Measurements from ENCODE around the gene C6orf89. TPM values are rescaled to one million over a fixed set of nuclear protein-coding genes. Genes with fewer than 3 reads are reported as not detected.

C6orf89 gene
- total and polyA plus RNA-seq, 3 experiments from 2014 or later, result 37.4 to 51.6 (median 40.0) TPM

DNA sequence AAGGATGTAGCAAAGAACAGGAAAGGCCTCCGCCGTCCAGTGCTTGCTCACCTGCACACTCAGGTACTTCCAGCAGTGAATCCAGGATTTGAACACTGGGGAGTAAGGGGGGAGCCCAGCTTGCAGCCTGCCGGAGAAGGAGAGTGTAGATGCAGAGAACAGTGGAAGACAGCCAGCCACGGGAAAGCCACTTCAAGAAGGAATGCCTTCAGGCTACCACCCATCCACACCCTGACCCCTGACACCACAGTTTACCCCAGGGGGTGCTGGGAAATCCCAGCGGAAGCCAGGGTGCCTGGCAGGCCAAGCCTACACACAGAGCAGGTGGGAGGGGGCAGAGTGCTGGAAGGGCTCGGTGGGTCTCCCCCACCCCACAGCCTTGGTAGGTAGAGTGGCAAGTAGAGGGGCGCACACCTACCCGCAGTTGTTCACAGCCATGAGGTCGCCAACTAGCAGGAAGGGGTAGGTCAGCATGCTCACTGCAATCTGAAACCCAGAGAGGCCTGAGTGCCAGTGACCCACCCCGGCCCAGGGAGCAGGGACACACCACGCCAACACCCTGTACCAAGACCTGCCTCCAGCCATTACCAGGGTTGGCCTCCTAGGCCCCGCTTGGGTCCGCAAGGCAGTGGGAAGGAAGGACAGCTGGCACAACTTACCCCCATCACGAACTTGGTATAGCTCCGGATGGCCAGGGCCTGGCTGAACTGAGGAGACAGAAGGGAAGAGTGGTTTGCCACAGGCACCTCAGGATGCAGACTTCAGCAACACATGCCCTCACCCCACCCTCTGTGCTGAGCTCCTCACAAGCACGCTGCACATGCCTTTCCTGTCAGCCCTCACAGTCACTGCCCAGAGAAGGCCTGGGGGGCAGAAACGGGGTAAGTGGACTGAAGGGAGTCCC lies 84.5 kb downstream of the C6orf89 start:
- no peak for DNase-seq
- Mint-ChIP-seq H3K27me3 (no peaks in the 10 kb centered on the region), H3K9me3 (no peaks in the 10 kb centered on the region), H3K27ac (peak overlapping the region in 2 of 8 donors; percentile 23 to 26), H3K4me1 (peaks cover 1 to 9% (median 8%) of the 10 kb centered on the region in 3 donors), H3K4me3 (no peak overlapping the region), H3K36me3 (peaks cover 0 to 88% (median 19%) of the 10 kb centered on the region in 3 donors)
- POLR2A ChIA-PET, result no interaction called here
- H3K27ac ChIP-seq (ENCODE audit: low read depth, low read length), result no peak overlapping the region
- H3K9me3 ChIP-seq (ENCODE audit: low read length), result no peaks in the 10 kb centered on the region
- no peak overlapping the region for H3K4me3 ChIP-seq (ENCODE audit: low read length)
- H3K27me3 ChIP-seq (ENCODE audit: insufficient read depth, low read length, poor library complexity, severe bottlenecking), result no peaks in the 10 kb centered on the region
- peaks cover under 1% of the 10 kb centered on the region for H3K4me1 ChIP-seq (ENCODE audit: insufficient read depth, low read length)
- CTCF ChIA-PET, result interaction anchor here (1.1 kb wide), 1 partner anchor 85 kb away, joined by 4 read pairs; no protein-coding TSS in a partner anchor
- H3K36me3 ChIP-seq (ENCODE audit: insufficient read depth, low read length), result peaks cover 72% of the 10 kb centered on the region

- Histone ChIP-seq H3K27me3 (ENCODE audit: insufficient read depth, low read length, poor library complexity, severe bottlenecking) (no peaks in the 10 kb centered on the region), H3K9me3 (ENCODE audit: low read length) (no peaks in the 10 kb centered on the region), H3K4me3 (ENCODE audit: low read length) (no peak overlapping the region), H3K4me1 (ENCODE audit: insufficient read depth, low read length) (no peaks in the 10 kb centered on the region), H3K36me3 (ENCODE audit: insufficient read depth, low read length) (peaks cover 82% of the 10 kb centered on the region), H3K27ac (ENCODE audit: low read depth, low read length) (no peak overlapping the region)
- CTCF ChIA-PET, result interaction anchor here (1.1 kb wide), 1 partner anchor 86 kb away, joined by 4 read pairs; no protein-coding TSS in a partner anchor
- H3K9me3 Mint-ChIP-seq, result no peaks in the 10 kb centered on the region
- H3K27me3 Mint-ChIP-seq, result no peaks in the 10 kb centered on the region
- POLR2A ChIA-PET, result interaction anchor here (0.5 kb wide), 1 partner anchor 82 kb away, joined by 5 read pairs; no protein-coding TSS in a partner anchor
- no peak overlapping the region for H3K4me3 Mint-ChIP-seq
- no peak overlapping the region for H3K27ac Mint-ChIP-seq
- peaks cover 0 to 1% (median under 1%) of the 10 kb centered on the region in 3 donors for H3K4me1 Mint-ChIP-seq
- no peak for DNase-seq
- peaks cover 0 to 97% (median 19%) of the 10 kb centered on the region in 3 donors for H3K36me3 Mint-ChIP-seq
These were observed 85.4 kb downstream of the C6orf89 start for GRCh38 chr6:36970892-36971842.

DNA sequence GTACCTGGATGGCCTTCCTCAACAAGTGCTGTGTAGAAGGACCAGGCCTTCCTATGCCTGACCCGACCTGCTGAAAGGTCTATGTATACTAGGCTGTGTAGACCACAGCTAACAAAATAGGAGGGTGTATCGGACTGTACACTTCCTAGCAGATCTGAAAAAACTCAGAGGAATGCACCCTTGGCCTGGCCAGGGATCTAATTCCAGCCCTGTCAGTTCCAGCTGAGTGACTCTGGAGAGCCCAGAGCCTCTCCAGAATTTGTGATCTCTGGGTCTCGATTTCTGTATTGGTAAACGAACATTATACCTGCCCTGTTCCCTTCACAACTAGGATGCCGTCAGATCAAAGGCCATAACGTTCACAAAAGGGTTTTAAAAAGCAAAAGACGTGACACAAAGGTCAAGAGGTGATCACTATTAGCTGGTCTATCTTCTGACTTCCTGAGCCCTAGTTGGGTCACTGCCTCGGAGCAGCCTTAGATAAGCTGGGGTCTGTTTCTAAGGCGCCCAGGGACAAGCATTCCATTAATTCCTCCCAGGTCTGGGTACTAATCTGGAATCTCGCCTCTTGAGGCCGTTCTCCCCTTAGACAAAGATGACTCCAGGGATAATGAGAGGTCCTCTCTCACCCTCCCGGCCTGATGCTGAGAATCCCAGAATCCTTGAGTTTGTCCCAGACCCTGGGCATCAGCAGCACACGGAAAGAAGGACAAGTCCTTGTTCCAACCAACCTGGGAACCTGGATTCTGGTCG lies 86.3 kb downstream of the C6orf89 start:
- no peaks in the 10 kb centered on the region for H3K4me1 ChIP-seq (ENCODE audit: insufficient read depth, low read length)
- no peak overlapping the region for H3K27ac ChIP-seq (ENCODE audit: low read depth, low read length)
- no peaks in the 10 kb centered on the region for H3K27me3 Mint-ChIP-seq
- no peak overlapping the region for H3K4me3 Mint-ChIP-seq
- DNase-seq, result no peak
- H3K27ac Mint-ChIP-seq, result peak overlapping the region in 4 of 8 donors; percentile 35 to 94 (median 64)
- peaks cover 91% of the 10 kb centered on the region for H3K36me3 ChIP-seq (ENCODE audit: insufficient read depth, low read length)
- POLR2A ChIA-PET, result interaction anchor here (0.5 kb wide), 1 partner anchor 83 kb away, joined by 5 read pairs; no protein-coding TSS in a partner anchor
- H3K9me3 ChIP-seq (ENCODE audit: low read length), result no peaks in the 10 kb centered on the region
- H3K4me3 ChIP-seq (ENCODE audit: low read length), result no peak overlapping the region
- H3K36me3 Mint-ChIP-seq, result peaks cover 0 to 99% (median 19%) of the 10 kb centered on the region in 3 donors
- CTCF ChIA-PET, result no interaction called here
- no peaks in the 10 kb centered on the region for H3K9me3 Mint-ChIP-seq
- H3K27me3 ChIP-seq (ENCODE audit: insufficient read depth, low read length, poor library complexity, severe bottlenecking), result no peaks in the 10 kb centered on the region
- no peaks in the 10 kb centered on the region for H3K4me1 Mint-ChIP-seq

DNA sequence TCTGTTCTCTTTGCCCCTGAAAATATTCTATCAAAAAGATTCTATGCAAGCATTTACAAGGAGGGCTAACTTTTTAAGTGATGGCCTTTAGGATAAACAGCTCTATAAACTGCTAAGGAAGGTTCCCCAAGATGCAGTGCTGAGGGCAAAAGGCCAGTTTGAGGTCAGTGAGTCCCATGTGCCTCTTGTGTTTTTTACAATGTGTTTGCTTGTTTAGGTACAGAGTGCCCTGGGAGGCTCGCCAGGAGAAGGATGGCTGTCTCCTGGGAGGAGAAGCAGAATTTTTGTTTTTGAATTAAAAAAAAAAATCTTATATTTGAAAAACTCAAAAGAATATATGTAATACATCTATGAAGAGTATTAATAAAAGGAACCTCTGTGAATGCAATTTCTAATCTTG lies 87.4 kb downstream of the C6orf89 start:
- Mint-ChIP-seq H3K36me3 (peaks cover 0 to 99% (median 19%) of the 10 kb centered on the region in 3 donors), H3K4me1 (peaks cover 0 to 2% (median 0%) of the 10 kb centered on the region in 3 donors)
- POLR2A ChIA-PET, result no interaction called here

GRCh38 chr6:36973647-36974046 lies 87.9 kb downstream of the C6orf89 start:
- no peaks in the 10 kb centered on the region for H3K9me3 ChIP-seq (ENCODE audit: low read length)
- CTCF ChIA-PET, result no interaction called here
- no peaks in the 10 kb centered on the region for H3K4me1 ChIP-seq (ENCODE audit: insufficient read depth, low read length)
- H3K27me3 ChIP-seq (ENCODE audit: insufficient read depth, low read length, poor library complexity, severe bottlenecking), result no peaks in the 10 kb centered on the region
- H3K27ac Mint-ChIP-seq, result peak overlapping the region in 1 of 8 donors; percentile 17
- no peaks in the 10 kb centered on the region for H3K9me3 Mint-ChIP-seq
- no peak overlapping the region for H3K4me3 ChIP-seq (ENCODE audit: low read length)
- H3K4me3 Mint-ChIP-seq, result no peak overlapping the region
- POLR2A ChIA-PET, result no interaction called here
- DNase-seq, result no peak
- peaks cover 94% of the 10 kb centered on the region for H3K36me3 ChIP-seq (ENCODE audit: insufficient read depth, low read length)
- H3K27me3 Mint-ChIP-seq, result no peaks in the 10 kb centered on the region
- H3K27ac ChIP-seq (ENCODE audit: low read depth, low read length), result no peak overlapping the region
- peaks cover 0 to 2% (median 0%) of the 10 kb centered on the region in 3 donors for H3K4me1 Mint-ChIP-seq
- peaks cover 0 to 99% (median 16%) of the 10 kb centered on the region in 3 donors for H3K36me3 Mint-ChIP-seq

More for the DNA sequence above, 87.4 kb downstream of the C6orf89 start:
- Histone ChIP-seq H3K27me3 (ENCODE audit: insufficient read depth, low read length, poor library complexity, severe bottlenecking) (no peaks in the 10 kb centered on the region), H3K4me1 (ENCODE audit: insufficient read depth, low read length) (no peaks in the 10 kb centered on the region), H3K36me3 (ENCODE audit: insufficient read depth, low read length) (peaks cover 92% of the 10 kb centered on the region), H3K27ac (ENCODE audit: low read depth, low read length) (no peak overlapping the region), H3K9me3 (ENCODE audit: low read length) (no peaks in the 10 kb centered on the region), H3K4me3 (ENCODE audit: low read length) (no peak overlapping the region)
- Mint-ChIP-seq H3K27ac (no peak overlapping the region), H3K27me3 (no peaks in the 10 kb centered on the region), H3K9me3 (no peaks in the 10 kb centered on the region), H3K4me3 (no peak overlapping the region)
- CTCF ChIA-PET, result no interaction called here
- no peak for DNase-seq

- ChIA-PET POLR2A (no interaction called here), CTCF (no interaction called here)
- no peaks in the 10 kb centered on the region for H3K27me3 ChIP-seq (ENCODE audit: insufficient read depth, low read length, poor library complexity, severe bottlenecking)
- H3K4me3 Mint-ChIP-seq, result no peak overlapping the region
- H3K4me1 Mint-ChIP-seq, result peaks cover 15 to 17% (median 16%) of the 10 kb centered on the region in 3 donors
- H3K27ac ChIP-seq (ENCODE audit: low read depth, low read length), result no peak overlapping the region
- H3K9me3 ChIP-seq (ENCODE audit: low read length), result no peaks in the 10 kb centered on the region
- H3K27ac Mint-ChIP-seq, result peak overlapping the region in 1 of 8 donors; percentile 11
- no peak overlapping the region for H3K4me3 ChIP-seq (ENCODE audit: low read length)
- no peak for DNase-seq
- no peaks in the 10 kb centered on the region for H3K4me1 ChIP-seq (ENCODE audit: insufficient read depth, low read length)
- peaks cover 0 to 97% (median 13%) of the 10 kb centered on the region in 3 donors for H3K36me3 Mint-ChIP-seq
- H3K36me3 ChIP-seq (ENCODE audit: insufficient read depth, low read length), result peaks cover 80% of the 10 kb centered on the region
- H3K27me3 Mint-ChIP-seq, result no peaks in the 10 kb centered on the region
- H3K9me3 Mint-ChIP-seq, result no peaks in the 10 kb centered on the region
These were observed 89.7 kb downstream of the C6orf89 start for GRCh38 chr6:36975231-36976006.

- Mint-ChIP-seq H3K4me3 (no peak overlapping the region), H3K9me3 (no peaks in the 10 kb centered on the region), H3K27me3 (no peaks in the 10 kb centered on the region), H3K36me3 (peaks cover 0 to 98% (median 14%) of the 10 kb centered on the region in 3 donors), H3K4me1 (peaks cover 19 to 22% (median 21%) of the 10 kb centered on the region in 3 donors), H3K27ac (peak overlapping the region in 2 of 8 donors; percentile 11 to 47)
- H3K4me1 ChIP-seq (ENCODE audit: insufficient read depth, low read length), result no peaks in the 10 kb centered on the region
- no peak for DNase-seq
- ChIA-PET CTCF (no interaction called here), POLR2A (no interaction called here)
- no peak overlapping the region for H3K27ac ChIP-seq (ENCODE audit: low read depth, low read length)
- peaks cover 75% of the 10 kb centered on the region for H3K36me3 ChIP-seq (ENCODE audit: insufficient read depth, low read length)
- H3K4me3 ChIP-seq (ENCODE audit: low read length), result no peak overlapping the region
- no peaks in the 10 kb centered on the region for H3K9me3 ChIP-seq (ENCODE audit: low read length)
- H3K27me3 ChIP-seq (ENCODE audit: insufficient read depth, low read length, poor library complexity, severe bottlenecking), result no peaks in the 10 kb centered on the region
These were observed 90.2 kb downstream of the C6orf89 start for GRCh38 chr6:36976007-36976264.

All from CD8-positive, alpha-beta memory T cell (primary cell).